Measurements from ENCODE around the gene DLGAP1. TPM values are rescaled to one million over a fixed set of nuclear protein-coding genes. Genes with fewer than 3 reads are reported as not detected.

Gene DLGAP1
- total and polyA plus RNA-seq, 10 of the 15 experiments (the other 5 are each of a cell fraction or from before 2014, with no cell fraction given): 0.23 to 27.6 (median 1.9) TPM

DNA sequence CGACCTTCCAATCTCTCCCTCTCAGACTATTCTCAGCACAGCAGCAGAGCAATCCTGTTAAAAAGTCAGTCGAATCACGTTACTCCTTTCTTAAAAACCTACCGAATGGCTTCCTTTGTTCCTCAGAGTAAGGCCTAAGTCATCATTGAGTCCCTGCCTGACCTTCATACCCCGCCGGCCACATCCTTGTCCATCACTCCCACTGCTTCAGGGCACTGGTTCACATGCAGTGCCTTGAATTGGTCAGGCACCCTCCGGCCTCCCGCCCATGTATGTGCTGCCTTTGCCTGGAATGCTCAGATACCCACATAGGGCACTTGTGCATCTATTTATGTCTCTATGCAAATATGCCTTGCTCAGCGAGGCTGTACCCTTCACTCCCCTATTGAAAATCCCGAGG is 206.4 kb downstream of the DLGAP1 start:
- H3K36me3 ChIP-seq (ENCODE audit: control insufficient read depth in 2 of 2, insufficient read depth in 2 of 2, low read length in 1 of 2): no peaks in the 10 kb centered on the region
- no peaks in the 10 kb centered on the region for H4K20me1 ChIP-seq (ENCODE audit: control insufficient read depth, insufficient read depth)
- no peak overlapping the region for H3K4me3 ChIP-seq
- in situ Hi-C loops (cut with MboI): no loop called here
- no peaks in the 10 kb centered on the region for H3K79me2 ChIP-seq (ENCODE audit: control insufficient read depth, insufficient read depth, low read length)
- ATAC-seq (peak; percentile 30), DNase-seq (ENCODE audit: low read depth, low spot score) (no peak), FAIRE-seq (no peak)
- no peak overlapping the region for H3K9ac ChIP-seq (ENCODE audit: control insufficient read depth, insufficient read depth, low read length)
- CTCF ChIA-PET: interaction anchor here (0.6 to 4.2 kb wide), 7 partner anchors 10 to 142 kb away, joined by 3 to 17 read pairs (median 4); no protein-coding TSS in a partner anchor
- no peaks in the 10 kb centered on the region; the same call in 1 of the 2 replicates for H3K4me1 ChIP-seq (ENCODE audit: control insufficient read depth, insufficient read depth, low read length)
- intact Hi-C loops (cut with micrococcal nuclease; ENCODE audit: unreplicated experiment): no loop called here
- H3K27me3 ChIP-seq (replicated peaks in 1 of 2; ENCODE audit: control insufficient read depth in 2 of 2, insufficient read depth in 2 of 2, low read length in 1 of 2): no peaks in the 10 kb centered on the region
- SMC1A ChIA-PET (ENCODE audit: uncharacterized antibody, unreplicated experiment): interaction anchor here (0.7 to 15.2 kb wide), 15 partner anchors 8 to 391 kb away, joined by 3 to 318 read pairs (median 4); no protein-coding TSS in a partner anchor
- TF ChIP-seq DPF2 (IDR thresholded peaks at IDR 0.05) (peak; percentile 20; the same call in 1 of the 2 replicates), NR2F1 (conservative IDR thresholded peaks at IDR 0.05) (0 out of 2 replicates have a peak, but pooled peaks have one; percentile 10), IKZF1 (conservative IDR thresholded peaks at IDR 0.05) (peak; percentile 11; the same call in 1 of the 2 replicates), NFIC (IDR thresholded peaks at IDR 0.05; ENCODE audit: low read depth, low read length) (no peak), NFYA (IDR thresholded peaks at IDR 0.05; ENCODE audit: borderline replicate concordance, low read depth, low read length) (no peak)
- TF ChIP-seq, protein P1, sequence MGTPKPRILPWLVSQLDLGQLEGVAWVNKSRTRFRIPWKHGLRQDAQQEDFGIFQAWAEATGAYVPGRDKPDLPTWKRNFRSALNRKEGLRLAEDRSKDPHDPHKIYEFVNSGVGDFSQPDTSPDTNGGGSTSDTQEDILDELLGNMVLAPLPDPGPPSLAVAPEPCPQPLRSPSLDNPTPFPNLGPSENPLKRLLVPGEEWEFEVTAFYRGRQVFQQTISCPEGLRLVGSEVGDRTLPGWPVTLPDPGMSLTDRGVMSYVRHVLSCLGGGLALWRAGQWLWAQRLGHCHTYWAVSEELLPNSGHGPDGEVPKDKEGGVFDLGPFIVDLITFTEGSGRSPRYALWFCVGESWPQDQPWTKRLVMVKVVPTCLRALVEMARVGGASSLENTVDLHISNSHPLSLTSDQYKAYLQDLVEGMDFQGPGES (IDR thresholded peaks at IDR 0.05): no peak
- no TSS peak for BruUV-seq (replicated peaks)
- POLR2A ChIA-PET: interaction anchor here (0.7 to 3.6 kb wide), 8 partner anchors 9 to 391 kb away, joined by 3 to 20 read pairs (median 6); no protein-coding TSS in a partner anchor
- H3K4me2 ChIP-seq (ENCODE audit: control insufficient read depth, insufficient read depth): no peak overlapping the region
- H2AFZ ChIP-seq (ENCODE audit: control insufficient read depth, low read depth, low read length): no peak overlapping the region
- 32% methylated on average over 10 of the region's 10 CpGs for WGBS (ENCODE audit: insufficient coverage, insufficient replicate concordance, low lambda C conversion rate, missing lambda C conversion rate)
- RAD21 ChIA-PET (ENCODE audit: unreplicated experiment): interaction anchor here (1.0 to 10.4 kb wide), 6 partner anchors 8 to 142 kb away, joined by 3 to 101 read pairs (median 53); no protein-coding TSS in a partner anchor
- H3K27ac ChIP-seq (ENCODE audit: control insufficient read depth, insufficient read depth): no peak overlapping the region
- H3K9me3 ChIP-seq (replicated peaks; ENCODE audit: control insufficient read depth, insufficient read depth, low read length): no peaks in the 10 kb centered on the region
